IMR-90 (cell line): ENCODE results near the gene BPIFA3. TPM values are rescaled to one million over a fixed set of nuclear protein-coding genes. Genes with fewer than 3 reads are reported as not detected.
A peak's percentile ranks its signal among the peaks of the same experiment; 100 is the strongest.

Experiments
- ATAC-seq: fragments of 200-7000 bp; cut with Tn5 transposase; 2 replicates; pipeline ENCODE4 v1.9.1; 2020; ENCODE audit warnings: low read depth, mild to moderate bottlenecking, moderate library complexity
- BruUV-seq: library from RNA; stranded (reverse); fragments of 400-500 nt; replicated peaks from 2 replicates; lab custom pipeline; 2021; lab: Mats Ljungman, UMichigan
- CTCF ChIA-PET: fragments of 300-600 bp; formaldehyde crosslinking; extraction: SDS; loops from one replicate; lab custom pipeline; 2021; ENCODE audit warnings: antibody characterized with exemption; lab: Yijun Ruan, JAX
- POLR2A ChIA-PET: fragments of 300-600 bp; sonication (Branson Sonifier 250); formaldehyde crosslinking; loops from one replicate; lab custom pipeline; 2022; ENCODE audit warnings: antibody characterized with exemption; ENCODE audit not compliant: unreplicated experiment; lab: Charles Lee
- DNase-seq: peaks from one replicate; pipeline ENCODE4 v3.0.0; 2013
- H2AFZ ChIP-seq: replicated peaks from 2 replicates; pipeline ENCODE3; 2013; ENCODE audit warnings: low read length, mild to moderate bottlenecking; ENCODE audit not compliant: poor library complexity
- H2AK5ac ChIP-seq: 2 replicates; pipeline ENCODE4 v1.6.1; 2013; ENCODE audit warnings: low read depth, low read length, inconsistent platforms
- H2AK9ac ChIP-seq: replicated peaks from 2 replicates; pipeline ENCODE3; 2013; ENCODE audit warnings: mild to moderate bottlenecking, low read depth, low read length, moderate library complexity; ENCODE audit not compliant: poor library complexity
- H2BK120ac ChIP-seq: 2 replicates; pipeline ENCODE4 v1.6.1; 2013; ENCODE audit warnings: low read depth, low read length, inconsistent platforms
- H2BK15ac ChIP-seq: 3 replicates; pipeline ENCODE4 v1.6.1; 2013; ENCODE audit warnings: low read depth, low read length, inconsistent platforms
- H2BK20ac ChIP-seq: 2 replicates; pipeline ENCODE4 v1.6.1; 2013; ENCODE audit warnings: low read depth, mild to moderate bottlenecking, inconsistent platforms, low read length, moderate library complexity
- H2BK5ac ChIP-seq: 2 replicates; pipeline ENCODE4 v1.6.1; 2013; ENCODE audit warnings: mild to moderate bottlenecking, low read depth, low read length, inconsistent platforms; ENCODE audit not compliant: poor library complexity, severe bottlenecking
- H3K14ac ChIP-seq: replicated peaks from 2 replicates; pipeline ENCODE4 v1.6.1; 2013; ENCODE audit warnings: low read depth, low read length, inconsistent platforms
- H3K18ac ChIP-seq: 2 replicates; pipeline ENCODE4 v1.6.1; 2013; ENCODE audit warnings: low read depth, low read length, control low read depth
- H3K23ac ChIP-seq: 2 replicates; pipeline ENCODE4 v1.6.1; 2013; ENCODE audit warnings: low read depth, low read length, inconsistent platforms
- H3K27ac ChIP-seq: 2 replicates; pipeline ENCODE4 v1.5.1; 2013; ENCODE audit warnings: mild to moderate bottlenecking, control low read depth, low read length; ENCODE audit not compliant: insufficient read depth
- H3K27me3 ChIP-seq: 2 replicates; pipeline ENCODE4 v1.6.1; 2013; ENCODE audit warnings: low read length; ENCODE audit not compliant: control insufficient read depth, insufficient read depth
- H3K36me3 ChIP-seq: 2 replicates; pipeline ENCODE4 v1.6.1; 2013; ENCODE audit warnings: low read length, mixed read lengths; ENCODE audit not compliant: control insufficient read depth, insufficient read depth
- H3K4ac ChIP-seq: 2 replicates; pipeline ENCODE4 v1.6.1; 2013; ENCODE audit warnings: low read depth, low read length, inconsistent platforms
- H3K4me1 ChIP-seq: 2 replicates; pipeline ENCODE4 v1.6.1; 2013; ENCODE audit warnings: low read length, mixed read lengths; ENCODE audit not compliant: control insufficient read depth, insufficient read depth
- H3K4me2 ChIP-seq: 2 replicates; pipeline ENCODE4 v1.6.1; 2013; ENCODE audit warnings: low read depth, mild to moderate bottlenecking, control low read depth, low read length, moderate library complexity
- H3K4me3 ChIP-seq: 2 replicates; pipeline ENCODE4 v1.5.1; 2013; ENCODE audit warnings: low read depth, mild to moderate bottlenecking, control low read depth, low read length, moderate library complexity; ENCODE audit not compliant: insufficient read depth
- H3K56ac ChIP-seq: 2 replicates; pipeline ENCODE4 v1.6.1; 2013; ENCODE audit warnings: low read length, inconsistent platforms; ENCODE audit not compliant: insufficient read depth; ENCODE audit errors: extremely low read depth
- H3K79me1 ChIP-seq, 2 experiments: 2 replicates each; pipeline ENCODE4 v1.6.1; 2013; ENCODE audit warnings: low read length in 2 of 2, inconsistent platforms in 1 of 2, low read depth in 1 of 2
- H3K9ac ChIP-seq: 2 replicates; pipeline ENCODE4 v1.6.1; 2013; ENCODE audit warnings: low read depth, low read length, control low read depth
- H3K9me1 ChIP-seq: 2 replicates; pipeline ENCODE4 v1.6.1; 2013; ENCODE audit warnings: low read length, inconsistent platforms; ENCODE audit not compliant: insufficient read depth
- H3K9me3 ChIP-seq: 2 replicates; pipeline ENCODE4 v1.6.1; 2013; ENCODE audit warnings: low read length; ENCODE audit not compliant: control insufficient read depth, insufficient read depth
- H4K20me1 ChIP-seq: 2 replicates; pipeline ENCODE4 v1.6.1; 2013; ENCODE audit warnings: low read length, inconsistent platforms; ENCODE audit not compliant: insufficient read depth
- H4K5ac ChIP-seq: 2 replicates; pipeline ENCODE4 v1.6.1; 2013; ENCODE audit warnings: mild to moderate bottlenecking, low read depth, low read length, control low read depth
- H4K8ac ChIP-seq, 2 experiments: 2 replicates each; pipeline ENCODE4 v1.6.1; 2013; ENCODE audit warnings: low read depth in 2 of 2, low read length in 2 of 2, control low read depth in 1 of 2, inconsistent platforms in 1 of 2
- H4K91ac ChIP-seq: 2 replicates; pipeline ENCODE4 v1.6.1; 2013; ENCODE audit warnings: low read depth, low read length, inconsistent platforms; ENCODE audit not compliant: insufficient read depth
- MAFK ChIP-seq: IDR thresholded peaks from 2 replicates; pipeline ENCODE4 v1.6.1; 2012; ENCODE audit warnings: low read depth, low read length, improper control_type of control experiment
- RCOR1 ChIP-seq: IDR thresholded peaks from 2 replicates; pipeline ENCODE4 v1.6.1; 2012; ENCODE audit warnings: mild to moderate bottlenecking, low read length, improper control_type of control experiment; ENCODE audit not compliant: insufficient replicate concordance
- WGBS, 2 experiments: methylation state at CpG; one replicate each; pipeline versions ENCODE4 v1.1.5 to v1.1.7; 2013; ENCODE audit warnings: missing lambda C conversion rate in 2 of 2; ENCODE audit not compliant: insufficient read length in 1 of 2; ENCODE audit errors: extremely low coverage in 2 of 2; 5-methylcytosine and 5-hydroxymethylcytosine counted together
- dilution Hi-C: fragments of 300-500 bp; cut with HindIII; formaldehyde crosslinking; loops from one replicate; pipeline ENCODE4 v1.14.3; 2018; ENCODE audit warnings: low sequenced_read_pairs; ENCODE audit not compliant: unreplicated experiment
- in situ Hi-C: fragments of 300-500 bp; cut with MboI; formaldehyde crosslinking; loops from 3 replicates; pipeline ENCODE4 v1.14.3; 2019; ENCODE audit warnings: low sequenced_read_pairs, inconsistent platforms, mixed read lengths
- intact Hi-C: fragments of 100-400 bp; cut with micrococcal nuclease; formaldehyde crosslinking; loops from 2 replicates; pipeline ENCODE4 v1.10.0; 2022
- polyA plus RNA-seq, 3 experiments: library from polyadenylated mRNA; depleted of rRNA; stranded (reverse); fragments of >200 nt; gene quantifications; 2 replicates each; pipeline ENCODE4 v1.2.3, GENCODE V29; 2012; ENCODE audit warnings: low replicate concordance in 1 of 3
- total RNA-seq: library from RNA; depleted of rRNA; stranded (reverse); fragments of >200 nt; gene quantifications from 2 replicates; pipeline ENCODE4 v1.2.3, GENCODE V29; 2012

Gene BPIFA3
- total and polyA plus RNA-seq, 2 of the 4 experiments (the other 2 are of a cell fraction), result not detected

DNA sequence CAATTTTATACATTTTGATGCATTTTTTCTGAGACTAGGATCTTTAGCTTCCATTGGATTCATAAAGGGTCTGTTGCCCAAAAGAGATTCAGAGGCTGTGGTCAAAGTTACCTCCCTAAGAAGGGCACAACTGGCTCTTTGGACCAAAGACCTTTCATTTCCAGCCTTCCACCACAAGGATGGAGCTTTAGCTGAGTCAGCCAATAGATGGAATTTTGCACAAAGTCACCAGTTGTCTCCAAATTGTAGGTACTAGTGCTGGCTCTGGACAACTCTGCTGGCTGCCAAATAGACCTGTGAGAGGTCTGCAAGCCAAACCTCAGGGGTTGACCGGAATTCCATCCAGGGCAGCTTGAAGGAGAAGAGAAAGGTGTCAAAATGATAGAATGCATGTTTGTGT lies 19.2 kb downstream of the BPIFA3 start:
- Histone ChIP-seq H3K27ac (no peak overlapping the region), H3K36me3 (no peaks in the 10 kb centered on the region), H3K9ac (no peak overlapping the region), H3K4ac (no peak overlapping the region), H3K4me1 (no peaks in the 10 kb centered on the region), H2AK5ac (no peak overlapping the region), H2BK15ac (no peak overlapping the region), H4K8ac (no peak overlapping the region), H3K9me1 (no peaks in the 10 kb centered on the region), H4K20me1 (no peaks in the 10 kb centered on the region), H2BK20ac (no peak overlapping the region), H2BK5ac (no peak overlapping the region), H2BK120ac (no peak overlapping the region), H3K79me1 (no peaks in the 10 kb centered on the region), H4K5ac (no peak overlapping the region), H3K9me3 (no peaks in the 10 kb centered on the region), H3K23ac (no peak overlapping the region), H3K4me3 (no peak overlapping the region), H2AK9ac (no peak overlapping the region), H3K27me3 (peaks cover 6% of the 10 kb centered on the region), H3K4me2 (no peak overlapping the region), H2AFZ (no peak overlapping the region), H3K14ac (no peak overlapping the region), H4K91ac (no peak overlapping the region), H3K56ac (no peak overlapping the region), H3K18ac (no peak overlapping the region)
- WGBS, 2 experiments, result no CpG with 5 or more reads among the region's 1 CpG
- in situ Hi-C loops (no loop called here), intact Hi-C loops (no loop called here), dilution Hi-C loops (no loop called here)
- no TSS peak for BruUV-seq
- POLR2A ChIA-PET, result no interaction called here
- TF ChIP-seq RCOR1 (no peak), MAFK (peak; percentile 44; the same call in 1 of the 2 replicates)
- ATAC-seq (no peak), DNase-seq (no peak)
- CTCF ChIA-PET, result no interaction called here
